Measurements from ENCODE around the gene GHRHR. TPM values are rescaled to one million over a fixed set of nuclear protein-coding genes. Genes with fewer than 3 reads are reported as not detected.

GHRHR gene
- total and polyA plus RNA-seq, 10 of the 15 experiments (the other 5 are each of a cell fraction or from before 2014, with no cell fraction given): not detected

- ATAC-seq: peak; percentile 22; the same call in 2 of the 3 replicates
- RAD21 ChIA-PET (ENCODE audit: unreplicated experiment): interaction anchor here (1.0 to 2.4 kb wide), 6 partner anchors 39 to 181 kb away, joined by 3 to 11 read pairs (median 6); no protein-coding TSS in a partner anchor
- no peak overlapping the region for H2AFZ ChIP-seq (ENCODE audit: control insufficient read depth, low read depth, low read length)
- no peaks in the 10 kb centered on the region for H3K79me2 ChIP-seq (ENCODE audit: control insufficient read depth, insufficient read depth, low read length)
- no peak overlapping the region for H3K9ac ChIP-seq (ENCODE audit: control insufficient read depth, insufficient read depth, low read length)
- no peak overlapping the region for H3K4me2 ChIP-seq (ENCODE audit: control insufficient read depth, insufficient read depth)
- in situ Hi-C loops (cut with MboI) (loop anchor here (5.0 kb wide), 1 partner anchor 176 kb away; no protein-coding TSS in a partner anchor), intact Hi-C loops (cut with micrococcal nuclease; ENCODE audit: unreplicated experiment) (no loop called here)
- TF ChIP-seq RAD21 (IDR thresholded peaks at IDR 0.05; ENCODE audit: insufficient read depth, low read depth, low read length) (peak; percentile 33; the same call in 1 of the 2 replicates), CTCF (IDR thresholded peaks at IDR 0.05 in 2 of 3, conservative IDR thresholded peaks at IDR 0.05 in 1 of 3; ENCODE audit: control insufficient read depth in 2 of 3, extremely low read depth in 1 of 3, insufficient read depth in 1 of 3, low read depth in 3 of 3, low read length in 3 of 3) (peak; percentile 37 to 56 (median 53); a peak in 4 of 6 replicates), SMC3 (IDR thresholded peaks at IDR 0.05; ENCODE audit: borderline replicate concordance, low read length) (peak; percentile 52), ZBED1 (IDR thresholded peaks at IDR 0.05; ENCODE audit: borderline replicate concordance) (no peak)
- no peak overlapping the region for H3K4me3 ChIP-seq
- H3K9me3 ChIP-seq (replicated peaks; ENCODE audit: control insufficient read depth, insufficient read depth, low read length): no peaks in the 10 kb centered on the region
- no peaks in the 10 kb centered on the region for H3K36me3 ChIP-seq (ENCODE audit: control insufficient read depth in 2 of 2, insufficient read depth in 2 of 2, low read length in 1 of 2)
- DNase-seq (ENCODE audit: low read depth, low spot score): no peak
- WGBS (ENCODE audit: insufficient coverage, insufficient replicate concordance, low lambda C conversion rate, missing lambda C conversion rate): 25% methylated on average over 9 of the region's 9 CpGs
- no peaks in the 10 kb centered on the region; a peak in 1 of 4 replicates for H3K27me3 ChIP-seq (replicated peaks in 1 of 2; ENCODE audit: control insufficient read depth in 2 of 2, insufficient read depth in 2 of 2, low read length in 1 of 2)
- H3K27ac ChIP-seq (ENCODE audit: control insufficient read depth, insufficient read depth): no peak overlapping the region
- FAIRE-seq: no peak
- BruUV-seq (replicated peaks): no TSS peak
- SMC1A ChIA-PET (ENCODE audit: uncharacterized antibody, unreplicated experiment): interaction anchor here (0.6 to 2.5 kb wide), 10 partner anchors 34 to 276 kb away, joined by 3 to 19 read pairs (median 4); no protein-coding TSS in a partner anchor
- CTCF ChIA-PET: interaction anchor here (0.8 to 11.3 kb wide), 9 partner anchors 18 to 702 kb away, joined by 3 to 398 read pairs (median 6); no protein-coding TSS in a partner anchor
- peaks cover 13% of the 10 kb centered on the region for H3K4me1 ChIP-seq (ENCODE audit: control insufficient read depth, insufficient read depth, low read length)
- POLR2A ChIA-PET: no interaction called here
- no peaks in the 10 kb centered on the region for H4K20me1 ChIP-seq (ENCODE audit: control insufficient read depth, insufficient read depth)
Measured at GRCh38 chr7:30977896-30978564, 14.3 kb downstream of the GHRHR start.

Data from GM12878 (cell line).